ENCODE results near the gene PDLIM1.
"Not testable (repeated sequence)": the region's sequence is repeated elsewhere in the genome, so short reads cannot be mapped to it uniquely, and the experiment has no call there.

PDLIM1 gene

DNA sequence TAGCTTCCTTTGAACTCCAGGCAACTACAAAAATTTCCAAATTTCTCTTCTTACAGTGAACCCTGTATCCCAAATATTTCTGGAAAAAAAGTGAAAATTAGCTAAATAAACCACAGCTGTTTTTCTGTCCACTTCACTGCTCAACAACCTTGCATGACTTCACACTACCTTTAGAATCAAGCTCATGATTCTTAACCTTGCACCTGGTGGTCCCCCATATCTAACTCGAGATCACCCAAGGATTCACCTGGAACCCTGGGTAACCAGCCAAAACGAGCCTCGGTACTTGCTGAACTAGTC lies 47.5 kb downstream of the PDLIM1 start:
- in situ Hi-C loops (cut with MboI; ENCODE audit: low sequenced_read_pairs) = no loop called here

DNA sequence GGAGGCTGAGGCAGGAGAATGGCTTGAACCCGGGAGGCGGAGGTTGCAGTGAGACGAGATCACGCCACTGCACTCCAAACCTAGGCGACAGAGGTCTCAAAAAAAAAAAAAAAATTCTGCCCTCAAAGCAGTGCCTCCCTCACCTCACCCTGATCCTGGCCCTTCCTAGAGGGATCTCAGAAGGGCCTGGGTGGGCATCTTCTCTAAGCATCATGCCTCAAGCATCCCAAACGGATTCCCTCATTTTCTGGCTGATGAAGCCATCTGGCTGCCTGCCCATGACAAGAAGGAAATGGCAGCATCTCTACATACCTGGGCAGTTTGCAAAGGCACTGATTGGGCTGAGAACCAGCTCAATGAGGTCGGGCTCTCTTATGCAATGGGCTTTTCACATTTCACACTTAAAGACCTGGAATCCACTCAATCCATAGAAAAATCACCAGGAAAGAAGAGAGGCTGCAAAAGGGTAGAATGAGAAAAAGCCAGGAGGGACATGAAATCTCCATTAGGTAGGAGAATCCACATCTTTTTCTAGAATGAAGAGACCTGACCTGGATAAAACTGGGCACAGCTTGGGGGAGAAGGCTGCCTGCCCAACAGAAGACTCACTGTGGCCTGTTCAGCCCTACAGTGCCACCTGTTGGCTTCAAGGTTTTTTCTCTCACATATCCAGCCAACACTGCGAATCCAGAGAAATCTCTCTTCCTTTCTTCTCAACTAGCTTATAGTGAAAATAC lies 48.1 kb downstream of the PDLIM1 start:
- in situ Hi-C loops (cut with MboI; ENCODE audit: low sequenced_read_pairs) = no loop called here

DNA sequence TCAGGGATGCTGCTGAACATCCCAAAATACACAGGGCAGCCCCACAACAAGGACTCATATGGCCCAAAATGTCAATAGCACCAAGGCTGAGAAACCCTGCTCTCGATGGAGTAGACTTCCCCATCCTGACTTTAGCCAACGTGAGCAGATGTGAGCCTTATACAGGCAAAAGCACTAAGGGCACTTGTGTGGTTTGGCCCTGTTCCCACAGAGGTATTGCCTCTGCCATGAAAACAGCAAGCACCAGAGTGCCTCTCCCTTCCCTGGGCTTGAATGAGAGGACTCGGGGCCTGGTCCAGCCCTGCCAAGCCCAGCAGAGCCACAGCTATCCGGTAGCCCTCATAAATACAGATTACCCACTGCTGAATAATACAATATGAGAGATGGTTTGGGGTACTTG lies 49.3 kb downstream of the PDLIM1 start:
- in situ Hi-C loops (cut with MboI; ENCODE audit: low sequenced_read_pairs) = no loop called here

DNA sequence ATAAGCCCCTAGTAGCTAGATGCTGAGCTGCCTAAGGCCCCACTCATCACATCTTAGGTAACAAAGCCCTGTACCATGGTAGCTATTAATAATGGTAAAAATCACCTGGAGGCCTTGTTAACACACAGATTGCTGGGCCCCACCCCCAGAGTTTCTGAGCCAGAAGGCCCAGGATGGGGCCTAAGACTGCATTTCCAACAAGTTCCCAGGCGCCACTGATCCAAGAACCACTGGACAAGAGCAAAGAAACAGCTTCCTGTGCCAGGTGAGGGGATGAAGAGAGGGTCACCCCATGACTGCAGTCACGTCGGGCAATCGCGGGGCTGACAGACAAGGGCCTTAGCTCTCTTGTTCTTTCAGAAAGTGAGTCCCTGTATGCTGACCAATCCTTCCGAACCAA lies 50.0 kb downstream of the PDLIM1 start:
- in situ Hi-C loops (cut with MboI; ENCODE audit: low sequenced_read_pairs) = no loop called here

DNA sequence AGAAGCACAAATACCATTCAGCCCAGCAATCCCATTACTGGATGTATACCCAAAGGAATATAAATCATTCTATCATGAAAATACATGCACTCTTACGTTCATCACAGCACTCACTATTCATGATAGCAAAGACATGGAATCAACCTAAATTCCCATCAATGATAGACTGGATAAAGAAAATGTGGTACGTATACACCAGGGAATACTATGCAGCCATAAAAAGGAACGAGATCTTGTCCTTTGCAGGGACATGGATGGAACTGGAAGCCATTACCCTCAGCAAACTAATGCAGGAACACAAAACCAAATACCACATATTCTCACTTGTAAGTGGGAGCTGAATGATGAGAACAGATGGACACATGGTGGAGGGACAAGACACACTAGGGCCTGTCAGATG lies 50.7 kb downstream of the PDLIM1 start:
- in situ Hi-C loops (cut with MboI; ENCODE audit: low sequenced_read_pairs) = not testable (repeated sequence)

DNA sequence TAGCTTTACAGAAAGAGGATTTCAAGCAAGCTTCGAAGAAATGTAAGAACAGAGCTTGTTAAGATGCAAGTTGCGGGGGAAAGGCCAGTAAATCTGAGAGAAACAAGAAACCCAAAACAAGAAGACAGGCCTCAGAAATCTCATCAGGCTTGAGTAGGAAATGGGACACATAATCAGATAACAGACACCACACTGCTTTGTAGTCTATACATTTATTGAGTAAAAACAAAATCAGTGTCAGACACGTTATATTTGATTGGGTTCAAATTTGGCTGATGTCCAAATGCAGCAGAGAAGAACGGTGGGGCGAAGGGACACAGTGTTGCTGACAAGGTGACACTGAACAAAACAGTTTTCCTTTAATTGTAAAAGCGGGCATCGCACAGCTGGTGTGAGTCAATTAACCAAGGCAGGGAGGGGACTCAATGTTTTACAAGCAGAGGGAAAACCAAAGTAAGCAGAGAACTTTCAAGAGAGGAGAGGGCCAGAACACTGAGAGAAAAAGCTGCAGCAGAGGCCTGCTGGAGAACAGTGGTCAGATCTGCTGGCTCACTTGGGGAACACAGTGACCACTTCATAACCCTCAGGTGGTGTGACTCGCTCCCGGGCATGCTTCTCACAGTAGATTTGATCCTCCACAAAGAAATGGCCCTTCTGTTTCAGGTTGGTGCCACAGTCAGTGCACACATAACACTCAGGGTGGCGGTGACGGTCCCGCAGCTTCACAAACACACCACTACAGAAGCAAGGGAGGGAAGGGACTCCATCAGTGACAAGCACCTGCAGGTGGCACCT lies 53.2 kb downstream of the PDLIM1 start:
- in situ Hi-C loops (cut with MboI; ENCODE audit: low sequenced_read_pairs) = no loop called here

DNA sequence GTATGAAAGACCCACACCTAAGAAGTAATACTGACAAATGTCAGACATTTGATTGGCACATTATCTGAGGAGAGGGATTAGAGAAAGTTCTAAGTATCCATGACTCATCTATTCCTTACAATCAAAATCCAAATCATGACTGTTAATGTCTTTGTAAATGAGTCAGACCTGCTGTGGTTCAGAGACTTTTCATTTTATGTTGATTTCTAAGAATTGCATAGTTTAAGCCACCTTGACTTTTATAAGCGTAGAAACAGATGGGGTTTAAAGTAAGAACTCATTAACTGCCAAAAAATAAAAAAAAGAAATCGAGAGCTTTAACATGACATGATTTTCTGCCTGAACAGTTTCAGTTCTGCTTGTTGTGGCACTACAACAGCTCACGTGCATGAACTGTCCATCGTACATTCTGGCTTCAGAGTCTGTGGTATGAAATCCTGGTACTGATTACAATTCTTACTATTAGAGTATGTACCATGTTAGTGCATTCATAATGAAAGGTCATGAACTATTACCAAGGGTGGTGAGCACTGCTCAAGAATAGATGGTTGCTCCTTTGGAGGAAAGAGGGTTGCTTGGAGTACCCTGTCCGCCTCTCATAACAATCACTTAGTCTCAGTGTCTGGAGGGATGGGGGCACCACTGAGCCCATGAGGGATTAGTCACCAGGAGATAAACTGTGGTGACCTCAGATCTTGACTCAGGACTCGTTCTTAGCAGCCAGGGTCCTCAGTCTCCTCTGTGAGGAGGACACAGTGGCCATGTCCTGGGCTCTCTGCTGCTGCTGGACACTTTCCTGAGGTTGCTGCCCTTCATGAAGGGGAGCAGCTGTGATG lies 54.5 kb downstream of the PDLIM1 start:
- in situ Hi-C loops (cut with MboI; ENCODE audit: low sequenced_read_pairs) = no loop called here

DNA sequence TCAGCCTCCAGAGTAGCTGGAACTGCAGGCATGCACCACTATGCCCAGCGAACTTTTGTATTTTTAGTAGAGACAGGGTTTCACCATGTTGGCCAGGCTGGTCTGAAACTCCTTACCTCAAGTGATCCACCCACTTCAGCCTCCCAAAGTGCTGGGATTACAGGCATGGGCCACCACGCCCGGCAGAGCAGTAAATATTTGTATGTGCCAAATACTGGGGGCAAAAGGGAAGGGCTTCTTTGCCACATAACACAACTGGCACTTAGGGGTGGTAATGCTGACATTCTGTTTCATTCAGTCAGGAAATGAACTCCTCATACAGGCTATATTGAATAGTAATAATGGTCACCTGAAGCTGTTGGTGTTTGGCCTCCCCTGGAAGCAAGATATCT lies 55.1 kb downstream of the PDLIM1 start:
- in situ Hi-C loops (cut with MboI; ENCODE audit: low sequenced_read_pairs) = no loop called here

DNA sequence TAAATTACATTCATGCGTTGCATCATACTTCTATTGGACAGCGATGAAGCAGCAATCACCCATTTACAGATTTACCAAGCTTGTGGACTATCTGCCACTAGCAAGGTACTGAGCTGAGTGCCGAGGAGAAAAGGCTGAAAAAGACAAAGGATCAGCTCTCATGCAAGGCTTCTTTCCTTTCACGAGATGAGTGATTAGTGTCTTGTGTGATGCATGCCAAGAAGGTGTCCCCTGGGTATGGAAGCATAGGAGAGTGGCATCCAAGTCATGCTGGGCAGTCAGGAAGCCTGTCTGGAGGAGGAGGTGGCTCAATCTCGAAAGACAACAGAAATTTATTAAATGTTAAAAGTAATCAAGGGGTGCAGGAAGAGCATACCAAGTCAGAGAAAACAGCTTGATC lies 55.9 kb downstream of the PDLIM1 start:
- in situ Hi-C loops (cut with MboI; ENCODE audit: low sequenced_read_pairs) = no loop called here

DNA sequence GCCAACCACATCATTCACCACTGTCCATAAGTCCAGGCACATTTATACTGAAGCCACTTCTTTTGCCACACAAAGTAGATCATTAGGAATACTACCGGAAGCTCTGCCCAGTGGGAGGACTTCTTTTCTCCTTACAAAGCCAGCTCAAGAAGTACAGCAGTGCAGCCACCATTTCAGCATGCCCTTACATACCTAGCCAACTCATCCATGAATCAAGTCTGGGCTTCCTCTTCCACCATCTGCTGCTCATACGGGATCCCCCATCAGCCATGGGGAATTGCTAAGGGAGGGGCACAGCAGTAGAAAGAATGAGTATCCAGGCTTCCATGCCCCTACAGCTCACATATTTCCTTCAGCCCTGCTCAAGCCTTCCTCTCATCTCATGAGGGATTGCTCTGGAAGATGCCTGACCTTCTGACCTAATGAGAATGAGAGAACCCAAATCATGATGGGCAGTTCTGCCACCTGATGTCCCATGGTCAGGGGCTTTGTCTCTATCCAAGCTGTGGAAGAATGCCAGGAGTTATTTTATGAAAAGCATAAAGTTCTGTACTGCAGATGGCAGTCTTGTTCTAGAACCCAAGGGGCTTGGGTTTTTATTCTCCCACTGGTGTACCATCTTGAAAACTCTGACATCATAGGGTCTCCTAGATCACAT lies 57.3 kb downstream of the PDLIM1 start:
- in situ Hi-C loops (cut with MboI; ENCODE audit: low sequenced_read_pairs) = no loop called here

DNA sequence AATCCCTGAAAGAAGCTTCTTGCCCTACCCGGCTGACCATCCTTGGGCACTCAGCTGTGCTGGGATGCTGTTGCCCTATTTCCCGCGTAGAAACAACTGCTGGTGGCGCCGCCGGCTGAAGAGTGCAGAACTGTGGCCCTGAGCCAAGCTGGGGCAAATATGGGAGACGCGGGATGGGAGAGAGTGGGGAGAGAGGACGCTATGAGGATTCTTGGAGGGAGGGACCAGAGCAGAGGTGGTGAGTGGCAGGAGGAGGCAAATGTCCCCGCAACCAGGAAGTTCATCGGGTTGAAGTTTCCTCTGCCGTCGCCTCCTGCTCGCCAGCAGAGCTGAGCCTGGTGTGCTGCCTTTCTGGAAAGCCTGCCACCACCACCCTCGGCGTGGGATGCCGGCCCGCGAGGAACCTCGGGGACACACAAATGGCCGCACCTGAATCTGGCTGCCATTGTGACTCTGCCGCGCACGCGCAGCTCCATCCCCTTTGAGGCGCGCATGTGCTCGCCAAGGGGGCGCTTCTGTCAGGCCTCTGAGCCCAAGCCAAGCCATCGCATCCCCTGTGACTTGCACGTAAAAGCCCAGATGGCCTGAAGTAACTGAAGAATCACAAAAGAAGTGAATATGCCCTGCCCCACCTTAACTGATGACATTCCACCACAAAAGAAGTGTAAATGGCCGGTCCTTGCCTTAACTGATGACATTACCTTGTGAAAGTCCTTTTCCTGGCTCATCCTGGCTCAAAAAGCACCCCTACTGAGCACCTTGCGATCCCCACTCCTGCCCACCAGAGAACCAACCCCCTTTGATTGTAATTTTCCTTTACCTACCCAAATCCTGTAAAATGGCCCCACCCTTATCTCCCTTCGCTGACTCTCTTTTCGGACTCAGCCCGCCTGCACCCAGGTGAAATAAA lies 59.9 kb downstream of the PDLIM1 start:
- in situ Hi-C loops (cut with MboI; ENCODE audit: low sequenced_read_pairs) = not testable (repeated sequence)

DNA sequence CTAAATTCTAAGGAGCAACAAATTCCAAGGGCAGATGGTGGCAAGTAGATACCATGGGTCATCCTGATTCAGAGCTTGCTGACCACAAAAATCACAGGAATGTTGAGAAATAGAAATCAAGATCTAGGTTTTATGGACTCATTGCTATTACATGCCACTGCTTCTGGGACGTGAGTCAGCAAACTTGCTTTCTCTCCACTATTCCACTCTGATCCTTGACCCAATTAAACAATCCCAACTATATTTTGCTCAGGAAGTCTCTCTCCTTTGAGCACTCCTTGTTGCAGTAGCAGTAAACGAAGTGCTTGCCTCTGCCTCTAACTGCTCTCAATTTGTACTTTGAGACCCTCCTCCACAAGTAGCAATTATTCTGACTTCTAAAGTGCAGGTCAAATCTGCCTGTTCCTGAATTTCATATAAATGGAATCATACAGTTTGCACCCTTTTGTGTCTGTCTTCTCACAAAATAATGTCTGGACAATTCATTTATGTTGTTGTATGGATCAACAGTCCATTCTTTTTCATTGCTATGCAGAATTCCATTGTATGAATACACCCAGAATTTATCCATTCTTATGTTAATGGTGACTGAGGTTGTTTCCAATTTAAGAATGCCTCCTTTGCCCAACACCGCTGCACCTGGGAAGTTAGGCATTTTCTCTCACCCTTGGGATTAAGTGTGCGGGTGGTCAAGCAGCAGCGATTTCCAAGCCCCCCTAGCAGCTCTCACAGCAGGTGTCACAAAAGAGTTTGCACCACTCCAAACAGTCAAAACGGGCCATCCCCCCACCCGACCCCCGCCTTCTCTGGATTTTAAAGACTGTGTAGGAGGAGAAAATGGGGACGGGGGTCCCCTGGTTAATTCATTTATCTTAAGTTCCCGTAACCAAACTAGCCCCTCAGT lies 60.8 kb downstream of the PDLIM1 start:
- in situ Hi-C loops (cut with MboI; ENCODE audit: low sequenced_read_pairs) = no loop called here

DNA sequence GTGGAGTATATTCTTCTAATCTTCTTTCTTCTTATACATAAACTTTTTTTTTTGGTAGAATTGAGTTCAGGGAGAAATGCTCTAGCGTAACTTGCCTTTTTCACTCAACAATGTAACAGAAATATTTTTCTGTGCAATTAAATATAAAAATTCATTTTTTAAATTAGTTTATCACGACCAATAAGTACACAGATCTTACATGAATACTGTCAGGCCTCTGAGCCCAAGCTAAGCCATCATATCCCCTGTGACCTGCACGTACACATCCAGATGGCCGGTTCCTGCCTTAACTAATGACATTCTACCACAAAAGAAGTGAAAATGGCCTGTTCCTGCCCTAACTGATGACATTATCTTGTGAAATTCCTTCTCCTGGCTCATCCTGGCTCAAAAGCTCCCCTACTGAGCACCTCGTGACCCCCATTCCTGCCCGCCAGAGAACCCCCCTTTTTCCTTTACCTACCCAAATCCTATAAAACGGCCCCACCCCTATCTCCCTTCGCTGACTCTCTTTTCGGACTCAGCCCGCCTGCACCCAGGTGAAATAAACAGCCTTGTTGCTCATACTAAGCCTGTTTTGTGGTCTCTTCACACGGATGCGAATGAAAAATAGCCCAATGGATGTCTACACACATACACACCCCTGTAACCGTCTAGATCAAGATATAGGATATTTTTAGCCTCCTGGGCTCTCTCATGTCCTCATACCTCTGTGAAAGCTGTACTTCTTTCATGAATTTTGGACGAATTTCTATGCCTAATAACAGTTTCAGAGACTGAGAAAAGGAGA lies 61.7 kb downstream of the PDLIM1 start:
- in situ Hi-C loops (cut with MboI; ENCODE audit: low sequenced_read_pairs) = not testable (repeated sequence)

DNA sequence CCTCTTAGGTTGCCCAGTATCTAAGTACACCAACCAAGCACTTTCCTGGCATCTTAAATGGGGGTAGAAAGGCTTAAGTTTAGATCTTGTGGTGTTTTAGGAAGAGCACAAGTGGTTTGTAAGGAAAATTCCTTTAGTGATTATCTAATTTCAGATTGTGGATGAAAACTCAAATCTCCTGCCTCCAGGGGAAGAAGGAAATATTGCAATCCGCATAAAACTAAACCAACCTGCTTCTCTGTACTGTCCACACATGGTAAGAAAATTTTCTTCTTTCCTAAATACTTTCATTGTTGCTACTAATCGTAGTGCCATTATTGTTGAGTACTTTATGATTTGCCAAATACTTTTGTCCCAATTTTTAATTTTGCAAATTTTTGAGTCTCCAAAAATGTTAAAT lies 65.7 kb downstream of the PDLIM1 start:
- in situ Hi-C loops (cut with MboI; ENCODE audit: low sequenced_read_pairs) = no loop called here

DNA sequence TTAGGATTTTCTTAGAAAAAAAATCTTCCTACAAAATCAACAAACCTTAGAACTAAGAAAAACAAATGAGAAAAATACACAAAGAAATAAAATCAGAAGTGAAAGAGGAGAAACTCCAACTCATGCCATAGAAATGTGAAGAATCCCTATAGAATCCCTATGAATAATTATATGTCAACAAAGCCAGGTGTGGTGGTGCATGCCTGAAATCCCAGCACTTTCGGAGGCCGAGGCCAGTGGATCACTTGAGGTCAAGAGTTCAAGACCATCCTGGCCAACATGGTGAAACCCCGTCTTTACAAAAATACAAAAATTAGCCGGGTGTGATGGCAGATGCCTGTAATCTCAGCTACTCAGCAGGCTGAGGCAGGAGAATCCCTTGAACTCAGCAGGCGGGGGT lies 69.7 kb downstream of the PDLIM1 start:
- in situ Hi-C loops (cut with MboI; ENCODE audit: low sequenced_read_pairs) = no loop called here

DNA sequence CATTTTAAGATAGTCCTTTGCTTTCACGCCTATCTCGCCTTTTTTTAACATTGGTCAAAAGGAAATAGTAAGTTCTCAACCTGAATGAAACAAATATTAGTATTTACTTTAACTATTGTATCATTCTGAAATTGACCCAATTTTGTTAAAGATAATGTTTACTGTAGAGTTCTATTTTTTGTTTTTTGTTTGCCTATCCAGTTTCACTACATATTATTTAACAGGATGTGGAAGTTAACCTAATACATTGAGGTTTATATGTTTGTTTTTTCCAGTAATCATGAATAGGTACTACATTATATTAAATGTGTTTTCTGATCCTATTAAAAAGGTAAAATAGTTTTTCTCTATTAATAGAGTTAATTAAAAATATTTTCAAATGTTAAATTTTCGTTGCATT lies 70.3 kb downstream of the PDLIM1 start:
- in situ Hi-C loops (cut with MboI; ENCODE audit: low sequenced_read_pairs) = no loop called here

DNA sequence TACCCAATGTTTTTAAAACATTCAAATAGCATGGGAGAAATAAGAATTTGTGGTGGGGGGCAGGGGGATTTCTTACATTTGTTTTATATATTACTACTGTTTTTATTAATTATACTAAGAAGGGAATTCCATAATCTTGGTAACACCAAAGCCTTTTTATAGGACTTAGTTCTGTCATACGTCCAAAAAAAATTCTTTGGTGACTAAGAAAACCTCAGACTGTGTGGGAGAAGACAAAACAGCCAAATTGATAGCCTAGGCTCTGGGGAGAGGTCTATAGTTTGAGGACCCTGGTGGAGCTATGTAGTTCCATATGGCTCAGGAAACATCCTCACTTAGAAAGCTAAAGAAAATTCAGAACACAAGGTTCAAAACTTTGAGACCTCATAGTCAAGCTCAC lies 73.3 kb downstream of the PDLIM1 start:
- in situ Hi-C loops (cut with MboI; ENCODE audit: low sequenced_read_pairs) = no loop called here

DNA sequence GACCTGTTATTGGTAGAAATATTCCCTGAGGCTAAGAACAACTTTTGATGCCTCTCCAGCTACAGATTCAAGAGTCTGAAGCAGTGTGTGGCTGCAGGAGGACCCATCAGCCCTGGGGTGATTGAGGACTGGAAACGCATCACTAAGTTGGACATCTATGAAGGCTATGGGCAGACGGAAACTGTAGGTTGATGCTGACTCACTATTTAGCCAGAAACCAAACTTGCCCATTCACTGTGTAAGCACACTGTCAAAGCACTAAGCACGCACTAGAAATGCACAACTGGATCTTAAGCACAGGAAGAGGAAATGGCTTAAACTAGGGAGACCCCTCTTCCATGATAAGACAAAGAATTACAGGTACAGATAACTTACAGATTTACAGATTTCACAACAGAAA lies 76.0 kb downstream of the PDLIM1 start:
- in situ Hi-C loops (cut with MboI; ENCODE audit: low sequenced_read_pairs) = no loop called here
